CD4-positive, CD25-positive, alpha-beta regulatory T cell (primary cell): ENCODE measurements around the gene CDK18. TPM values are rescaled to one million over a fixed set of nuclear protein-coding genes. Genes with fewer than 3 reads are reported as not detected.

ENCODE experiments used
- ATAC-seq, 2 donors: fragments of 150-1000 bp; cut with Tn5 transposase; one replicate each; pipeline ENCODE4 v1.10.0; 2021; ENCODE audit warnings: low read depth in 2 of 2, moderate number of reproducible peaks in 2 of 2, moderate library complexity in 1 of 2
- DNase-seq, 3 donors: peaks; one replicate each; pipeline versions ENCODE4 v3.0.0 to v3.0.0-alpha.2; 2012 to 2022; ENCODE audit warnings: mixed read lengths in 1 of 3
- H3K27ac ChIP-seq: one replicate; pipeline ENCODE4 v1.7.0; 2013; ENCODE audit warnings: mild to moderate bottlenecking, low read length; ENCODE audit not compliant: insufficient read depth, poor library complexity, severe bottlenecking
- H3K27me3 ChIP-seq: one replicate; pipeline ENCODE4 v1.7.0; 2013; ENCODE audit warnings: low read length; ENCODE audit not compliant: control insufficient read depth, insufficient read depth
- H3K36me3 ChIP-seq: one replicate; pipeline ENCODE4 v1.7.0; 2013; ENCODE audit warnings: mild to moderate bottlenecking, low read length, moderate library complexity; ENCODE audit not compliant: control insufficient read depth, insufficient read depth
- H3K4me1 ChIP-seq: 2 replicates; pipeline ENCODE4 v1.7.0; 2013; ENCODE audit warnings: mild to moderate bottlenecking, low read length; ENCODE audit not compliant: insufficient read depth, control insufficient read depth, poor library complexity, severe bottlenecking
- H3K4me3 ChIP-seq: one replicate; pipeline ENCODE4 v1.7.0; 2013; ENCODE audit warnings: low read depth, mild to moderate bottlenecking, low read length, moderate library complexity
- H3K9me3 ChIP-seq, 2 experiments: 1 replicate in 1 of 2; 2 replicates in 1 of 2; pipeline ENCODE4 v1.7.0; 2013; ENCODE audit warnings: low read length in 2 of 2, mild to moderate bottlenecking in 1 of 2, moderate library complexity in 1 of 2; ENCODE audit not compliant: control insufficient read depth in 2 of 2
- H3K27ac Mint-ChIP-seq, 3 donors: one replicate each; pipeline ENCODE4 v1.8.0; 2020 to 2022; ENCODE audit warnings: mild to moderate bottlenecking in 3 of 3, mixed read lengths in 3 of 3, moderate library complexity in 2 of 3
- H3K27me3 Mint-ChIP-seq: one replicate; pipeline ENCODE4 v1.8.0; 2022; ENCODE audit warnings: mild to moderate bottlenecking, mixed read lengths
- H3K36me3 Mint-ChIP-seq: one replicate; pipeline ENCODE4 v1.8.0; 2020; ENCODE audit warnings: mixed read lengths
- H3K4me1 Mint-ChIP-seq, 4 donors: one replicate each; pipeline ENCODE4 v1.8.0; 2020 to 2022; ENCODE audit warnings: mixed read lengths in 4 of 4, mild to moderate bottlenecking in 1 of 4
- H3K4me3 Mint-ChIP-seq, 4 donors: one replicate each; pipeline ENCODE4 v1.8.0; 2020 to 2022; ENCODE audit warnings: mild to moderate bottlenecking in 4 of 4, mixed read lengths in 4 of 4, moderate library complexity in 3 of 4
- H3K9me3 Mint-ChIP-seq, 7 donors: one replicate each; pipeline ENCODE4 v1.8.0; 2020 to 2022; ENCODE audit warnings: mixed read lengths in 7 of 7, mild to moderate bottlenecking in 3 of 7, moderate library complexity in 2 of 7
- polyA plus RNA-seq, 4 donors: library from polyadenylated mRNA; unstranded; fragments of 300-500 nt; fragmentation: Illumina TruSeq; gene quantifications; one replicate each; pipeline ENCODE4 v1.2.3, GENCODE V29; 2021
- total RNA-seq: library from RNA; stranded (reverse); gene quantifications from one replicate; pipeline ENCODE4 v1.2.3, GENCODE V29; 2022

CDK18 gene
- total and polyA plus RNA-seq, 5 donors from 2014 or later, result 0.49 TPM; not detected in 4

DNA sequence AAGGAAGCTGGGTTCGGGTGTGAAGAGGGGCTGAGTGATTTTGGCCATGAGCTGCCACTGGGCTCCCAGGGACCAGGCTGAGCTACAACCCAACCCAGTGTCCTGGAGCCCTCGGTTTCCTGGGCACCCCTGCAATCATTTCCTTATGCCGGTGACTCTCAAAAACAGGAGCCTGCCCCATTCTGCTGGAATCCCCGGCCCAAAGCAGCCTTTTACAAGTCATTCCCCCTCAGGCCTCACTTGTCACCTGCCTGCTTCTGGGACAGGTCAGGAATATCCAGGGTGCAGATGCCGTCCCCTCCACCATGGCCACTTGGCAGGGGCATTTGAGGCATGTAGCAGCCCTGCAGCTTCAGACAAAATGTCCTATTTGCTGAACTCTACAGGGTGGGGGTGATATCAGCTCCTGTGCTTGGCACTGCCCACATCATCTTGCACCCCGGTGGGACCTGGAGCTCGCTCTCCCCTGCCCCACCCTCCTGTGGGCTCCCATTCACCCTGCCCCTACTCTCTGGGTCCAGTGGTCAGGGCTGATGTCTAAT is 30.0 kb downstream of the CDK18 start:
- H3K4me1 Mint-ChIP-seq, result peaks cover 0 to 12% (median 5%) of the 10 kb centered on the region in 4 donors
- no peak for DNase-seq

DNA sequence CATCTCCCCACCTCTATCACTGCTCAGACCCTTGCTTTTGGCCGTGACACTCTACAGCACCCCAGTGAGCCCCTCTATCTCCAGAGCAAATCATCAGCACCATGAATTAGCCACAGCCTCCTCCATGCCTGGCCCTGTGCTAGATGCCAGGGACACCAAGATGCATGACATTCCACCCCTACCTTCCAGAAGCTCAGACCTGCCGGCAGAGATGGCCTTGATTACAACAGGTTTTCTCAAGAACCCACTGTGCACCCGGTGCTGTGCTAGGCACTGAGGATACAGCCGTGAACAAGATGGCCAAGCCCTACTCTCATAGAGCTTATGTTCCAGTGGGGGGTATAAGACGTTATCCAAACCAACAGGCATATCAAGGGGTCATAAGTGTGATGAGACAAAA is 30.6 kb downstream of the CDK18 start:
- no peak overlapping the region for H3K27ac Mint-ChIP-seq
- H3K4me1 ChIP-seq, result peaks cover 6% of the 10 kb centered on the region
- H3K4me1 Mint-ChIP-seq, result peaks cover 0 to 8% (median 3%) of the 10 kb centered on the region in 4 donors
- no peaks in the 10 kb centered on the region for H3K27me3 ChIP-seq
- no peaks in the 10 kb centered on the region for H3K9me3 Mint-ChIP-seq
- H3K27me3 Mint-ChIP-seq, result peaks cover 21% of the 10 kb centered on the region
- no peaks in the 10 kb centered on the region for H3K36me3 Mint-ChIP-seq
- H3K9me3 ChIP-seq, result no peaks in the 10 kb centered on the region
- no peak for DNase-seq
- H3K4me3 ChIP-seq, result no peak overlapping the region
- no peak for ATAC-seq
- no peaks in the 10 kb centered on the region for H3K36me3 ChIP-seq
- H3K27ac ChIP-seq, result no peak overlapping the region
- no peak overlapping the region for H3K4me3 Mint-ChIP-seq

More for the DNA sequence above, 30.0 kb downstream of the CDK18 start:
- no peak overlapping the region for H3K4me3 ChIP-seq
- H3K27ac ChIP-seq, result no peak overlapping the region
- H3K36me3 Mint-ChIP-seq, result no peaks in the 10 kb centered on the region
- H3K4me3 Mint-ChIP-seq, result no peak overlapping the region
- no peaks in the 10 kb centered on the region for H3K9me3 Mint-ChIP-seq
- peaks cover 2% of the 10 kb centered on the region for H3K27me3 ChIP-seq
- H3K4me1 ChIP-seq, result peaks cover 6% of the 10 kb centered on the region
- no peak for ATAC-seq
- no peaks in the 10 kb centered on the region for H3K9me3 ChIP-seq
- peaks cover 17% of the 10 kb centered on the region for H3K27me3 Mint-ChIP-seq
- H3K27ac Mint-ChIP-seq, result no peak overlapping the region
- H3K36me3 ChIP-seq, result no peaks in the 10 kb centered on the region

DNA sequence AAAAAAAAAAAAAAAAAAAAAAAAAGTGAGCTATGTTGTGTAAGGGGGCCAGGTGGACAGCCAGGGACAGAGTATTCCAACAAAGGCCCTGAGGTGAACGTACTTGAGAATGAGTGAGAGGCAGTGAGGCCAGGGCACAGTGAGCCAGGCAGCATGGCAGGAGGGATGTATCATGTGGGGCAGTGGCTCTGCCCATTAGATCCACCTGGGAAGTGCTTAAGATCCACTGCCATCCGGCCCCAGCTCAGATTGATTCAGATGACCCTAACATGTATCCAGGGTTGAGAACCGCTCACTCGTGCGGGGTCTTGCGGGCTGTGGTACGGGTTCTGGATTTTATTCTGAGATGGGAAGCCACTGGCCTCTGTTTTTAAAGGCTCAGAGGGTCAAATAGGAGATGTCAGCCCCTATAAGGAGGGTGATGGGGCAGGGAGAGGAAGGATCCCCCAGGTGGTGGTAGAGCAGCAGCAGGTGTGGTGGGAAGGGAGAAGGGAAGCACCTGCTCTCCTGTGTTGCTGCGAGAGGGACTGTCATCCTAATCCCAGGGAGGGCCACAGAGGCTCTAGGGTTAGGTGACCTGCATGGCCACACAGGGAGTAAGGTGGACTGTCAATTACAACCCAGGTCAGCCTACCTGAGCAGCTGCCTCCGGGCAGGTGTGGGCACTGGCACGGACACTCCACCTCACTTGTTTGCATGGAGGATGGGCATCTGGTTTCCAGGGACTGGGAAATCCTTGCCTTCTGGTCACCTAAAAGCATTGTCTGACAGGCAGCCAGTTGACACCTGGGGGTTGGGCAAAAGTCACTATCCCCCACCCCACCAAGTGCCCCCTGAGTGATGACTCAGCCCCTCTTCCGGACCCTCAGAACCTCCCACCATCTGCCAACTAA is 31.6 kb downstream of the CDK18 start:
- no peak overlapping the region for H3K4me3 Mint-ChIP-seq

GRCh38 chr1:205536759-205537361 is 32.4 kb downstream of the CDK18 start:
- Histone ChIP-seq H3K36me3 (no peaks in the 10 kb centered on the region), H3K4me1 (peaks cover 6% of the 10 kb centered on the region), H3K9me3 (no peaks in the 10 kb centered on the region), H3K27me3 (no peaks in the 10 kb centered on the region), H3K27ac (no peak overlapping the region), H3K4me3 (no peak overlapping the region)
- ATAC-seq (no peak), DNase-seq (peak in 1 of 3 donors; percentile 34)
- peaks cover 24% of the 10 kb centered on the region for H3K27me3 Mint-ChIP-seq
- no peaks in the 10 kb centered on the region for H3K9me3 Mint-ChIP-seq
- H3K4me1 Mint-ChIP-seq, result peaks cover 0 to 8% (median 3%) of the 10 kb centered on the region in 4 donors
- H3K27ac Mint-ChIP-seq, result no peak overlapping the region
- no peaks in the 10 kb centered on the region for H3K36me3 Mint-ChIP-seq
- H3K4me3 Mint-ChIP-seq, result no peak overlapping the region

More for the DNA sequence above, 31.6 kb downstream of the CDK18 start:
- no peak overlapping the region for H3K27ac Mint-ChIP-seq
- no peaks in the 10 kb centered on the region for H3K9me3 Mint-ChIP-seq
- DNase-seq, result no peak
- no peak for ATAC-seq
- H3K27ac ChIP-seq, result no peak overlapping the region
- H3K36me3 Mint-ChIP-seq, result no peaks in the 10 kb centered on the region
- peaks cover 24% of the 10 kb centered on the region for H3K27me3 Mint-ChIP-seq
- H3K4me3 ChIP-seq, result no peak overlapping the region
- H3K36me3 ChIP-seq, result no peaks in the 10 kb centered on the region
- H3K4me1 ChIP-seq, result peaks cover 6% of the 10 kb centered on the region
- H3K27me3 ChIP-seq, result no peaks in the 10 kb centered on the region
- peaks cover 0 to 8% (median 3%) of the 10 kb centered on the region in 4 donors for H3K4me1 Mint-ChIP-seq
- no peaks in the 10 kb centered on the region for H3K9me3 ChIP-seq

DNA sequence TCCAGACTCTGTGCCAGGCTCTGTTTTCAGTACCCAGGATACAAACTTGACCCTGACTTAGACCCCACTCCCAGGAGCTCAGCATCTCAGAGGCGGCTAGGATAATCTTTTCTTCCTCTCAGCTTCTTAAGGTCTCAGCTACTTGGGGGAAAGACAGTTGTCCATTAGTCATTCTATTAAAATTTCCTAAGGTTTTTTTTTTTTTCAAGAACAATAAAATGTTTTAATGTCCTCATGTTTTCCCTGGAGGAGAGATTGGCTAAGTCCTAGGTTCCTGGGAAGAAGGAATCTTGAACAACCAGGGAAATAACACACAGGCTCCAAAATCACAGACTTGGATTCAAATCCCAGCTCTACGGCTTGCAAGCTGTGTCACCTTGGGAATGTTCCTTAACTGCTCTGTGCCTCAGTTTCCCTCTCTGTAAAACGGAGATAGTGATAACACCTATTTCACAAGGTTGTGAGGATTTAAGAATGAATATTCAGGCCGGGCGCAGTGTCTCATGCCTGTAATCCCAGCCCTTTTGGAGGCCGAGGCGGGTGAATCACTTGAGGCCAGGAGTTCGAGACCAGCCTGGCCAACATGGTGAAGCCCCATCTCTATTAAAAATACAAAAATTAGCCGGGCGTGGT is 33.0 kb downstream of the CDK18 start:
- H3K4me3 ChIP-seq, result no peak overlapping the region
- H3K27me3 ChIP-seq, result no peaks in the 10 kb centered on the region
- Mint-ChIP-seq H3K27ac (no peak overlapping the region), H3K9me3 (no peaks in the 10 kb centered on the region), H3K27me3 (peaks cover 24% of the 10 kb centered on the region), H3K4me1 (peaks cover 0 to 8% (median 3%) of the 10 kb centered on the region in 4 donors), H3K4me3 (peak overlapping the region in 1 of 4 donors; percentile 52), H3K36me3 (no peaks in the 10 kb centered on the region)
- DNase-seq (no peak), ATAC-seq (no peak)
- no peak overlapping the region for H3K27ac ChIP-seq
- peaks cover 6% of the 10 kb centered on the region for H3K4me1 ChIP-seq
- H3K36me3 ChIP-seq, result no peaks in the 10 kb centered on the region
- no peaks in the 10 kb centered on the region for H3K9me3 ChIP-seq

- Mint-ChIP-seq H3K4me1 (peaks cover 0 to 8% (median 4%) of the 10 kb centered on the region in 4 donors), H3K27ac (peak overlapping the region in 1 of 3 donors; percentile 53), H3K9me3 (no peaks in the 10 kb centered on the region), H3K4me3 (no peak overlapping the region), H3K27me3 (peaks cover 24% of the 10 kb centered on the region), H3K36me3 (no peaks in the 10 kb centered on the region)
- peaks cover 7% of the 10 kb centered on the region for H3K4me1 ChIP-seq
- H3K9me3 ChIP-seq, result no peaks in the 10 kb centered on the region
- ATAC-seq (no peak), DNase-seq (no peak)
- H3K36me3 ChIP-seq, result no peaks in the 10 kb centered on the region
- no peak overlapping the region for H3K27ac ChIP-seq
- H3K4me3 ChIP-seq, result no peak overlapping the region
- peaks cover 2% of the 10 kb centered on the region for H3K27me3 ChIP-seq
These were observed 33.9 kb downstream of the CDK18 start for GRCh38 chr1:205538235-205538840.

GRCh38 chr1:205541161-205541886 is 36.9 kb downstream of the CDK18 start:
- Mint-ChIP-seq H3K4me1 (peaks cover 0 to 13% (median 6%) of the 10 kb centered on the region in 4 donors), H3K9me3 (no peaks in the 10 kb centered on the region), H3K36me3 (no peaks in the 10 kb centered on the region), H3K27me3 (peaks cover 40% of the 10 kb centered on the region), H3K4me3 (no peak overlapping the region), H3K27ac (peak overlapping the region in 1 of 3 donors; percentile 35)
- Histone ChIP-seq H3K36me3 (no peaks in the 10 kb centered on the region), H3K4me1 (peaks cover 8% of the 10 kb centered on the region), H3K27me3 (peaks cover 2% of the 10 kb centered on the region), H3K27ac (no peak overlapping the region), H3K9me3 (no peaks in the 10 kb centered on the region), H3K4me3 (no peak overlapping the region)
- ATAC-seq (no peak), DNase-seq (no peak)
